Stimulated activated CD8-positive, alpha-beta memory T cell treated with anti-CD3 and anti-CD28 coated beads, Interleukin-12 subunit alpha, Interleukin-12 subunit beta, amount 100 ng/mL, for 24 hours (primary cell): Measurements from ENCODE around the gene MTA3.

Source experiments
- DNase-seq: peaks from one replicate; pipeline ENCODE4 v3.0.0-alpha.2; 2020; ENCODE audit errors: extremely low read depth

Gene MTA3

GRCh38 chr2:42804891-42805290, 236.5 kb downstream of the MTA3 start:
- no peak for DNase-seq
